ENCODE results near the gene JAKMIP2. TPM values are rescaled to one million over a fixed set of nuclear protein-coding genes. Genes with fewer than 3 reads are reported as not detected.
"Not testable (repeated sequence)": the region's sequence is repeated elsewhere in the genome, so short reads cannot be mapped to it uniquely, and the experiment has no call there.

Gene JAKMIP2
- polyA plus RNA-seq, 1 experiment: 0.02 TPM

DNA sequence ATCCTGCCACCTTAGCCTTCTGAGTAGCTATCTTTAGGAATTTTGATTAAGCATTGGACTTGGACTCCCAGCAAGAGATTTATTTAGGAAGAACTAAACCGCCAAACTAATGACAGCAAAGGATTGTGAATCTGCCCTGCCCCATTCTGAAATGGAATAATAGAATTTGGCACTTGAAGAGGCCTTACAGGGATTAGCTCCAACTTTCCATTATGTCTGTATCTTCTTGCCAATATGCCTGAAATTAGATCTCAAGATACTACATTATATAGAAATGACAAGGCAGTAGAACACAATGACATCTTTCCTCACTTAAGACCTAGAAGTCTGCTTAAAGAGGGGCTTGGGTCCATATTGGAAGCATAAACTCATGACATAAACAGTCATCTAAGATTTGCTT is 195.7 kb downstream of the JAKMIP2 start:
- Histone ChIP-seq H3K27ac (ENCODE audit: low read depth, low read length) (no peak overlapping the region), H3K9me3 (ENCODE audit: control insufficient read depth, insufficient read depth, low read length) (no peaks in the 10 kb centered on the region), H3K4me3 (ENCODE audit: low read depth, low read length) (no peak overlapping the region), H3K27me3 (ENCODE audit: control insufficient read depth, insufficient read depth, low read length) (no peaks in the 10 kb centered on the region)
- ChIA-PET CTCF (interaction anchor here (1.2 to 1.6 kb wide), 2 partner anchors 8 to 10 kb away, joined by 3 to 10 read pairs; no protein-coding TSS in a partner anchor), POLR2A (no interaction called here)
- DNase-seq (ENCODE audit: low read depth, low spot score): no peak
- TF ChIP-seq, protein P1, sequence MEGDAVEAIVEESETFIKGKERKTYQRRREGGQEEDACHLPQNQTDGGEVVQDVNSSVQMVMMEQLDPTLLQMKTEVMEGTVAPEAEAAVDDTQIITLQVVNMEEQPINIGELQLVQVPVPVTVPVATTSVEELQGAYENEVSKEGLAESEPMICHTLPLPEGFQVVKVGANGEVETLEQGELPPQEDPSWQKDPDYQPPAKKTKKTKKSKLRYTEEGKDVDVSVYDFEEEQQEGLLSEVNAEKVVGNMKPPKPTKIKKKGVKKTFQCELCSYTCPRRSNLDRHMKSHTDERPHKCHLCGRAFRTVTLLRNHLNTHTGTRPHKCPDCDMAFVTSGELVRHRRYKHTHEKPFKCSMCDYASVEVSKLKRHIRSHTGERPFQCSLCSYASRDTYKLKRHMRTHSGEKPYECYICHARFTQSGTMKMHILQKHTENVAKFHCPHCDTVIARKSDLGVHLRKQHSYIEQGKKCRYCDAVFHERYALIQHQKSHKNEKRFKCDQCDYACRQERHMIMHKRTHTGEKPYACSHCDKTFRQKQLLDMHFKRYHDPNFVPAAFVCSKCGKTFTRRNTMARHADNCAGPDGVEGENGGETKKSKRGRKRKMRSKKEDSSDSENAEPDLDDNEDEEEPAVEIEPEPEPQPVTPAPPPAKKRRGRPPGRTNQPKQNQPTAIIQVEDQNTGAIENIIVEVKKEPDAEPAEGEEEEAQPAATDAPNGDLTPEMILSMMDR (IDR thresholded peaks at IDR 0.05; ENCODE audit: low read depth, low read length): no peak

DNA sequence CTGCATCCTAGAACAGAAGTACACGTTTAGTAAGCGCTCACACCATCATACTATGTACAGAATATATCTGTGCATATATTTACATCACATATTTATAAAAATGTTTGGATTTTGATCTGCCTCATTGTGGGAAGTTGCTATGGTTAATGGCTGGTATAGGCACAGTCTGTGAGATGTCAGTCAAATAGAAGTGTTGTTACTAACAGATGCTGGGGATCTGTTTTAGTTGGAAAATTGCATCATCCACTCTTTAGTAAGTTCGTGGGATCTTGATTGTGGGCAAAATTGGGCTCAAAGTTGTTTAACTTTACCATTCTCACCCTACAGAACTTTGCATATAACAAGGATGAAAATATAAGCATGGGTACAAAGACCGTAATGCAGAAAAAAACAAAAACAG is 196.3 kb downstream of the JAKMIP2 start:
- DNase-seq (ENCODE audit: low read depth, low spot score): no peak
- ChIA-PET CTCF (interaction anchor here (1.0 to 1.6 kb wide), 4 partner anchors 8 to 397 kb away, joined by 3 to 10 read pairs (median 6); no protein-coding TSS in a partner anchor), POLR2A (no interaction called here)
- no peak overlapping the region for H3K4me3 ChIP-seq (ENCODE audit: low read depth, low read length)
- no peak overlapping the region for H3K27ac ChIP-seq (ENCODE audit: low read depth, low read length)
- TF ChIP-seq, protein P1 (IDR thresholded peaks at IDR 0.05; ENCODE audit: low read depth, low read length): no peak
- no peaks in the 10 kb centered on the region for H3K27me3 ChIP-seq (ENCODE audit: control insufficient read depth, insufficient read depth, low read length)
- H3K9me3 ChIP-seq (ENCODE audit: control insufficient read depth, insufficient read depth, low read length): no peaks in the 10 kb centered on the region

DNA sequence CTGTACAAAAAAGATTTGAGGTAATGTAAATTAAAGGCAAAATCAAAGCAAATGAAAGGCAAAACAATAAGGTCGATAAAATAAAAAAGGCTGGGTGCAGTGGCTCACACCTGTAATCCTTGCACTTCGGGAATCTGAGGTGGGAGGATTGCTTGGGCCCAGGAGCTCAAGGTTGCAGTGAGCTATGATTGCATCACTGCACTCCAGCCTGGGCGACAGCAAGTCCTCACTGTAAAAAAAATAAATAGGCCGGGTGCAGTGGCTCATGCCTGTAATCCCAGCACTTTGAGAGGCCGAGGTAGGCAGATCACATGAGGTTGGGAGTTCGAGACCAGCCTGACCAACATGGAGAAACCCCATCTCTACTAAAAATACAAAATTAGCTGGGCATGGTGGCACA is 200.3 kb downstream of the JAKMIP2 start:
- H3K27me3 ChIP-seq (ENCODE audit: control insufficient read depth, insufficient read depth, low read length); POLR2A ChIA-PET; H3K9me3 ChIP-seq (ENCODE audit: control insufficient read depth, insufficient read depth, low read length); H3K4me3 ChIP-seq (ENCODE audit: low read depth, low read length); DNase-seq (ENCODE audit: low read depth, low spot score); H3K27ac ChIP-seq (ENCODE audit: low read depth, low read length): not testable (repeated sequence)
- CTCF ChIA-PET: interaction anchor here (0.7 to 1.4 kb wide), 3 partner anchors 128 to 394 kb away, joined by 3 to 4 read pairs (median 4); no protein-coding TSS in a partner anchor

DNA sequence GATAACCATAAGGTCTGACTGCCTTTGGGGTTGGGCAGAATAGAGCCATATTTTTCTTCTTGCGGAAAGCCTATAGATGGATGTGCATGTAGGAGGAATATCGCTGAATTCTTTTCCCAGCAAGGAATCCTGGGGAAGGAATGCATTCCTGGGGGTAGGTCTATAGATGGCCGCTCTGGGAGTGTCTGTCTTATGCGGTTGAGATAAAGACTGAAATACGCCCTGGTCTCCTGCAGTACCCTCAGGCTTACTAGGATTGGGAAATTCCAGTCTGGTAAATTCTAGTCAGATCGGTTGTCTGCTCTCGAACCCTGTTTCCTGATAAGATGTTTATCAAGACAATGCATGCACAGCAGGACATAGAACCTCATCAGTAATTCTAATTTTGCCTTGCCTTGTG is 202.1 kb downstream of the JAKMIP2 start:
- DNase-seq (ENCODE audit: low read depth, low spot score); H3K9me3 ChIP-seq (ENCODE audit: control insufficient read depth, insufficient read depth, low read length); H3K27me3 ChIP-seq (ENCODE audit: control insufficient read depth, insufficient read depth, low read length); H3K4me3 ChIP-seq (ENCODE audit: low read depth, low read length); POLR2A ChIA-PET; H3K27ac ChIP-seq (ENCODE audit: low read depth, low read length): not testable (repeated sequence)
- CTCF ChIA-PET: interaction anchor here (8.5 kb wide), 1 partner anchor 357 kb away, joined by 169 read pairs; no protein-coding TSS in a partner anchor

DNA sequence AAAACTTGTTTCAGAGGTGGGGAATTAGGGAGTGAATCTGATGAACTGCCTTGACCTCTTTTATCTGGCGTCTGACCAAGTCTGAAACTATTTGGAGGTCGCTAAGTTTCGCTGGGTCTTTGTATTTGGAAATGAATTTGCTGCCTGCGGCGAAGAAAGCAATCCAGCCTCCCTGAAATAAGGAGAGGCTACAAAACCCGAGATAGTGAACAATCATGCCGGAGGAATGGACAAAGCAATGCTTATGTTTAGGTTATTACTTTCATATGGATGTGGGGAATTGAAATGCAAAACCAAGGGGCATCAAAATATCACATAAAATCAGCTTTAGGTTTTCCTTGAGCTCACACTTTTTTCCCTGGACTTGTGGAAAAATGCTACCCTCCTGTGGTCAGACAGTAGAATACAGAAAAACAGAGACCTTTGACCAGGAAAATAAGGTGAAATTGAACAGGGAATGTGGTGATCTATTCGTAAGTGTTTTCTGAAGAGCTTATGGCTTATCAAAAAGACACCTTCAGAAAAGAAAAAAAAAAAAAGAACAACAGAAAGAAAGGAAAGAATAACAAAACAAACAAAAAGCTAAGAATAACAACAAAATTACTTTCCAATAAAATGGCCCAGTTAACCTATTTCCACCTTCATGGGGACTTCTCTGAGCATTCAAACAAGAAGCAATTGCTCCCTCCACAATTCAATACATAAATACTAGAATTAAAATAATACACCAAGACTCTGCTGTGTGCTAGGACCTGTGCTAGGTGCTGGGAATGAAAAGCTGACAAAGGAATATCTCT is 204.1 kb downstream of the JAKMIP2 start:
- Histone ChIP-seq H3K4me3 (ENCODE audit: low read depth, low read length) (peak overlapping the region; percentile 26; the same call in 1 of the 2 replicates), H3K9me3 (ENCODE audit: control insufficient read depth, insufficient read depth, low read length) (no peaks in the 10 kb centered on the region), H3K27ac (ENCODE audit: low read depth, low read length) (no peak overlapping the region), H3K27me3 (ENCODE audit: control insufficient read depth, insufficient read depth, low read length) (peaks cover 2% of the 10 kb centered on the region)
- CTCF ChIA-PET: interaction anchor here (0.6 to 8.5 kb wide), 112 partner anchors 8 to 1132 kb away, joined by 3 to 169 read pairs (median 6); partner anchors contain the start of gene STK32A
- POLR2A ChIA-PET: interaction anchor here (1.0 kb wide), 1 partner anchor 124 kb away, joined by 6 read pairs; no protein-coding TSS in a partner anchor
- TF ChIP-seq, protein P1 (IDR thresholded peaks at IDR 0.05; ENCODE audit: low read depth, low read length): peak; percentile 70
- no peak for DNase-seq (ENCODE audit: low read depth, low spot score)
